RWPE2 (cell line): ENCODE results near the gene NACC2.
A peak's percentile ranks its signal among the peaks of the same experiment; 100 is the strongest.

ENCODE experiments used
- ATAC-seq: fragments of 200-7000 bp; cut with Tn5 transposase; 3 replicates; pipeline ENCODE4 v1.9.1; 2021; ENCODE audit warnings: low read depth
- DNase-seq: peaks from one replicate; pipeline ENCODE4 v3.0.0-alpha.2; 2020; ENCODE audit warnings: low spot score
- H3K27ac ChIP-seq: fragments of 450-650 bp; 2 replicates; pipeline ENCODE4 v1.5.1; 2017; ENCODE audit warnings: mild to moderate bottlenecking; ENCODE audit not compliant: poor library complexity, severe bottlenecking
- H3K27me3 ChIP-seq: fragments of 250-450 bp; sonication (Bioruptor Pico); 2 replicates; pipeline ENCODE4 v1.5.1; 2021; ENCODE audit warnings: mild to moderate bottlenecking, moderate library complexity; ENCODE audit not compliant: insufficient read depth, poor library complexity, severe bottlenecking
- H3K36me3 ChIP-seq: fragments of 250-450 bp; sonication (Bioruptor Pico); 2 replicates; pipeline ENCODE4 v1.5.1; 2020; ENCODE audit warnings: low read depth, mild to moderate bottlenecking, moderate library complexity
- H3K4me1 ChIP-seq: fragments of 250-450 bp; sonication (Bioruptor Pico); 2 replicates; pipeline ENCODE4 v1.5.1; 2021; ENCODE audit warnings: mild to moderate bottlenecking, moderate library complexity; ENCODE audit not compliant: insufficient read depth, poor library complexity, severe bottlenecking
- H3K4me3 ChIP-seq: fragments of 250-450 bp; sonication (Bioruptor Pico); 2 replicates; pipeline ENCODE4 v1.5.1; 2021; ENCODE audit warnings: mild to moderate bottlenecking, moderate library complexity; ENCODE audit not compliant: severe bottlenecking
- H3K9me3 ChIP-seq: fragments of 250-450 bp; sonication (Bioruptor Pico); 2 replicates; pipeline ENCODE4 v1.5.1; 2021; ENCODE audit warnings: mild to moderate bottlenecking, moderate library complexity; ENCODE audit not compliant: severe bottlenecking
- CTCF ChIP-seq: fragments of 450-650 bp; IDR thresholded peaks from one replicate; pipeline ENCODE4 v1.5.1; 2017; ENCODE audit warnings: mild to moderate bottlenecking, moderate library complexity; ENCODE audit not compliant: poor library complexity, severe bottlenecking

The NACC2 gene

GRCh38 chr9:136085815-136086212, 9.3 kb downstream of the NACC2 start:
- no peaks in the 10 kb centered on the region for H3K36me3 ChIP-seq
- no peak for TF ChIP-seq CTCF
- H3K27ac ChIP-seq, result no peak overlapping the region
- DNase-seq (no peak), ATAC-seq (no peak; the same call in 2 of the 3 replicates)
- H3K9me3 ChIP-seq, result no peaks in the 10 kb centered on the region
- H3K4me3 ChIP-seq, result no peak overlapping the region
- H3K4me1 ChIP-seq, result no peaks in the 10 kb centered on the region
- no peaks in the 10 kb centered on the region for H3K27me3 ChIP-seq

GRCh38 chr9:136084063-136084944, 10.8 kb downstream of the NACC2 start:
- H3K4me3 ChIP-seq, result no peak overlapping the region
- H3K4me1 ChIP-seq, result peaks cover 2% of the 10 kb centered on the region
- H3K27me3 ChIP-seq, result no peaks in the 10 kb centered on the region
- TF ChIP-seq CTCF, result no peak
- H3K27ac ChIP-seq, result no peak overlapping the region
- ATAC-seq (no peak), DNase-seq (peak; percentile 56)
- H3K9me3 ChIP-seq, result no peaks in the 10 kb centered on the region
- no peaks in the 10 kb centered on the region for H3K36me3 ChIP-seq

- Histone ChIP-seq H3K9me3 (no peaks in the 10 kb centered on the region), H3K36me3 (no peaks in the 10 kb centered on the region), H3K27ac (no peak overlapping the region), H3K4me3 (no peak overlapping the region), H3K27me3 (no peaks in the 10 kb centered on the region), H3K4me1 (peaks cover 3% of the 10 kb centered on the region)
- no peak for TF ChIP-seq CTCF
- ATAC-seq, result no peak
- DNase-seq, result peak; percentile 41
These were observed 11.5 kb downstream of the NACC2 start for GRCh38 chr9:136083558-136084062.

GRCh38 chr9:136082496-136083361, 12.4 kb downstream of the NACC2 start:
- no peak for ATAC-seq
- Histone ChIP-seq H3K27ac (no peak overlapping the region), H3K36me3 (no peaks in the 10 kb centered on the region), H3K9me3 (no peaks in the 10 kb centered on the region), H3K4me3 (no peak overlapping the region), H3K4me1 (peaks cover 3% of the 10 kb centered on the region), H3K27me3 (no peaks in the 10 kb centered on the region)
- TF ChIP-seq CTCF, result no peak
- DNase-seq, result peak; percentile 38
